K562 (cell line): ENCODE data around the gene CPEB1. TPM values are rescaled to one million over a fixed set of nuclear protein-coding genes. Genes with fewer than 3 reads are reported as not detected.

Source experiments
- ARNT ChIP-seq, 2 experiments: fragments of 450-650 bp; IDR thresholded peaks; 2 replicates each; pipeline ENCODE4 v1.6.1; 2016; ENCODE audit warnings: mild to moderate bottlenecking in 1 of 2
- BCL6 ChIP-seq: fragments of 250-450 bp; sonication (Bioruptor Pico); IDR thresholded peaks from 2 replicates; pipeline ENCODE4 v1.4.0; 2020
- CEBPZ ChIP-seq: fragments of 150-350 bp; IDR thresholded peaks from 2 replicates; pipeline ENCODE4 v1.6.1; 2014; ENCODE audit warnings: low read depth, mild to moderate bottlenecking, low read length, borderline replicate concordance
- DIDO1 ChIP-seq: fragments of 450-650 bp; IDR thresholded peaks from 2 replicates; pipeline ENCODE4 v1.6.1; 2016; ENCODE audit warnings: low read depth, missing biosample characterization, missing genetic modification characterization
- ETS1 ChIP-seq: conservative IDR thresholded peaks from 2 replicates; pipeline ENCODE4 v1.6.1; 2011; ENCODE audit warnings: low read depth, mild to moderate bottlenecking, low read length; ENCODE audit not compliant: control insufficient read depth
- ETS2 ChIP-seq: IDR thresholded peaks from 2 replicates; pipeline ENCODE4 v1.6.1; 2016; ENCODE audit warnings: borderline replicate concordance, missing genetic modification characterization, mild to moderate bottlenecking, moderate library complexity, missing compliant biosample characterization; ENCODE audit not compliant: poor library complexity, severe bottlenecking
- GATAD2B ChIP-seq: fragments of 450-650 bp; IDR thresholded peaks from 2 replicates; pipeline ENCODE4 v1.6.1; 2017; ENCODE audit warnings: mild to moderate bottlenecking, borderline replicate concordance
- MAFK ChIP-seq: IDR thresholded peaks from 2 replicates; pipeline ENCODE4 v1.6.1; 2011; ENCODE audit warnings: low read length, improper control_type of control experiment
- MBD2 ChIP-seq: sonication (generic); IDR thresholded peaks from 2 replicates; pipeline ENCODE4 v1.6.1; 2016; ENCODE audit warnings: low read depth, borderline replicate concordance
- MTA1 ChIP-seq: fragments of 450-650 bp; IDR thresholded peaks from 2 replicates; pipeline ENCODE4 v1.6.1; 2017; ENCODE audit warnings: borderline replicate concordance
- NBN ChIP-seq: fragments of 450-650 bp; IDR thresholded peaks from 2 replicates; pipeline ENCODE4 v1.6.1; 2016; ENCODE audit warnings: low read depth, mild to moderate bottlenecking
- PTRF ChIP-seq: fragments of 450-650 bp; IDR thresholded peaks from 2 replicates; pipeline ENCODE4 v1.6.1; 2016; ENCODE audit warnings: mild to moderate bottlenecking, missing genetic modification characterization, missing compliant biosample characterization
- TBL1XR1 ChIP-seq, 2 experiments: IDR thresholded peaks; 2 replicates each; pipeline ENCODE4 v1.6.1; 2012; ENCODE audit warnings: improper control_type of control experiment in 2 of 2, low read length in 2 of 2, mild to moderate bottlenecking in 1 of 2
- ZBTB40 ChIP-seq, 2 experiments: fragments of 450-650 bp in 1 of 2; sonication (generic) in 1 of 2; formaldehyde crosslinking in 1 of 2; IDR thresholded peaks; 2 replicates each; pipeline versions ENCODE4 v1.7.1 to v1.9.0; 2016 to 2022; ENCODE audit warnings: inconsistent platforms in 1 of 2, mild to moderate bottlenecking in 1 of 2, missing genetic modification reagents in 1 of 2
- ZNF165 ChIP-seq: fragments of 250-450 bp; sonication (Bioruptor Pico); IDR thresholded peaks from 2 replicates; pipeline ENCODE4 v1.4.0; 2020; ENCODE audit warnings: borderline replicate concordance
- ZNF253 ChIP-seq: fragments of 250-450 bp; sonication (Bioruptor Pico); conservative IDR thresholded peaks from 2 replicates; pipeline ENCODE4 v1.6.1; 2021; ENCODE audit warnings: mild to moderate bottlenecking
- polyA plus RNA-seq, 8 experiments: library from polyadenylated mRNA; depleted of rRNA in 4 of 8; stranded (reverse) in 5 of 8; unstranded in 3 of 8; fragments of >200 nt; fragmentation: Nextera tagmentation in 2 of 8; fragmentation: Illumina TruSeq in 1 of 8; extraction: Ambion mirVana in 2 of 8; extraction: Trizol in 1 of 8; gene quantifications; 2 replicates each; pipeline versions ENCODE4 v1.2.1 to v1.2.3, GENCODE V29; 2011 to 2014; ENCODE audit warnings: inconsistent platforms in 1 of 8, missing spikeins in 1 of 8
- total RNA-seq, 7 experiments: library from RNA; depleted of rRNA in 6 of 7; stranded (reverse); fragments of >200 nt in 6 of 7; fragmentation: Illumina TruSeq in 2 of 7; extraction: Trizol in 2 of 7; gene quantifications; 2 replicates each; pipeline versions ENCODE4 v1.2.1 to v1.2.3, GENCODE V29; 2011 to 2021; ENCODE audit warnings: low replicate concordance in 1 of 7

The CPEB1 gene
- total and polyA plus RNA-seq, 9 of the 15 experiments (the other 6 are each of a cell fraction or from before 2014, with no cell fraction given) = 2.2 to 13.4 (median 9.7) TPM

- TF ChIP-seq ETS1 (no peak), CEBPZ (no peak), NBN (0 out of 2 replicates have a peak, but pooled peaks have one; percentile 45), GATAD2B (no peak), BCL6 (CRISPR knock-in tag) (no peak), ETS2 (tag) (no peak), ARNT (IDR thresholded peaks at IDR 0.05) (no peak), MAFK (no peak), DIDO1 (tag) (no peak), MBD2 (no peak), MTA1 (no peak), ZNF165 (CRISPR knock-in tag) (no peak), TBL1XR1 (IDR thresholded peaks at IDR 0.05; ENCODE audit: low read length in 2 of 2) (peak in 1 of 2 experiments; percentile 49; a peak in 1 of 4 replicates), ZNF253 (CRISPR knock-in tag) (no peak), PTRF (tag) (no peak), ZBTB40 (IDR thresholded peaks at IDR 0.05) (peak; percentile 49; the same call in 1 of the 2 replicates), ZBTB40 (CRISPR knock-in tag; IDR thresholded peaks at IDR 0.05) (no peak)
Measured at GRCh38 chr15:82635798-82636197, 11.4 kb downstream of the CPEB1 start (continued).
